SK-N-SH (cell line): Measurements from ENCODE around the gene CORT. TPM values are rescaled to one million over a fixed set of nuclear protein-coding genes. Genes with fewer than 3 reads are reported as not detected.

Experiments used
- CTCF ChIA-PET: fragments of 300-600, 350-600 bp; formaldehyde crosslinking; extraction: SDS; loops from one replicate; lab custom pipeline; 2021; lab: Yijun Ruan, JAX
- POLR2A ChIA-PET: fragments of 350-600 bp; sonication (Branson Sonifier 250); formaldehyde crosslinking; extraction: SDS; loops from one replicate; lab custom pipeline; 2020; ENCODE audit warnings: antibody characterized with exemption, inconsistent platforms; lab: Yijun Ruan, JAX
- DNase-seq: peaks from one replicate; pipeline ENCODE4 v3.0.0; 2012
- H2AFZ ChIP-seq: fragments of 200-600 bp; sonication (generic); 2 replicates; pipeline ENCODE4 v1.8.1; 2016; ENCODE audit warnings: antibody characterized with exemption, mild to moderate bottlenecking, low read depth
- H3F3A ChIP-seq: fragments of 200-600 bp; sonication (generic); replicated peaks from 2 replicates; pipeline ENCODE3; 2016; ENCODE audit warnings: antibody characterized with exemption, mild to moderate bottlenecking; ENCODE audit not compliant: insufficient read depth
- H3K27ac ChIP-seq, 2 experiments: fragments of 200-500 bp in 1 of 2; fragments of 200-600 bp in 1 of 2; sonication (Bioruptor generic) in 1 of 2; sonication (generic), shearing (Covaris generic) in 1 of 2; 2 replicates each; pipeline versions ENCODE4 v1.5.1 to v1.6.1; 2014 to 2016; ENCODE audit warnings: low read depth in 2 of 2, inconsistent platforms in 1 of 2, low read length in 1 of 2, mild to moderate bottlenecking in 1 of 2, mixed read lengths in 1 of 2
- H3K27me3 ChIP-seq: fragments of 200-600 bp; sonication (generic), shearing (Covaris generic); 2 replicates; pipeline ENCODE4 v1.6.1; 2016; ENCODE audit warnings: mixed run types; ENCODE audit not compliant: insufficient read depth
- H3K36me3 ChIP-seq, 2 experiments: fragments of 200-500 bp in 1 of 2; fragments of 200-600 bp in 1 of 2; sonication (Bioruptor generic) in 1 of 2; sonication (generic) in 1 of 2; replicated peaks in 1 of 2; 2 replicates each; pipeline versions ENCODE3 to v1.5.1; 2014 to 2016; ENCODE audit warnings: low read length in 1 of 2, mild to moderate bottlenecking in 1 of 2; ENCODE audit not compliant: insufficient read depth in 2 of 2, control insufficient read depth in 1 of 2
- H3K4me1 ChIP-seq, 2 experiments: fragments of 200-500 bp in 1 of 2; fragments of 200-600 bp in 1 of 2; sonication (Bioruptor generic) in 1 of 2; sonication (generic), shearing (Covaris generic) in 1 of 2; 2 replicates each; pipeline versions ENCODE4 v1.5.1 to v1.6.1; 2014 to 2016; ENCODE audit warnings: low read depth in 1 of 2, low read length in 1 of 2, mixed run types in 1 of 2; ENCODE audit not compliant: insufficient read depth in 2 of 2, control insufficient read depth in 1 of 2
- H3K4me2 ChIP-seq: fragments of 200-600 bp; sonication (generic), shearing (Covaris generic); 2 replicates; pipeline ENCODE4 v1.6.1; 2017; ENCODE audit warnings: mixed run types
- H3K4me3 ChIP-seq, 2 experiments: fragments of 200-500 bp in 1 of 2; fragments of 200-600 bp in 1 of 2; sonication (Bioruptor generic) in 1 of 2; sonication (generic), shearing (Covaris generic) in 1 of 2; 2 replicates each; pipeline versions ENCODE4 v1.5.1 to v1.8.1; 2014 to 2016; ENCODE audit warnings: low read depth in 2 of 2, inconsistent platforms in 1 of 2, low read length in 1 of 2, mild to moderate bottlenecking in 1 of 2, mixed read lengths in 1 of 2, moderate library complexity in 1 of 2
- H3K79me2 ChIP-seq: fragments of 200-600 bp; sonication (generic); 2 replicates; pipeline ENCODE4 v1.8.1; 2017; ENCODE audit warnings: mild to moderate bottlenecking; ENCODE audit not compliant: insufficient read depth
- H3K9ac ChIP-seq: fragments of 200-600 bp; sonication (generic); 2 replicates; pipeline ENCODE4 v1.6.1; 2017; ENCODE audit warnings: mixed run types
- H3K9me2 ChIP-seq: fragments of 200-600 bp; sonication (generic); 2 replicates; pipeline ENCODE4 v1.6.1; 2017; ENCODE audit warnings: mixed run types
- H3K9me3 ChIP-seq: fragments of 200-600 bp; sonication (generic); 2 replicates; pipeline ENCODE4 v1.6.1; 2017; ENCODE audit warnings: mixed run types, mild to moderate bottlenecking, moderate library complexity
- H4K20me1 ChIP-seq: fragments of 200-600 bp; sonication (generic); 2 replicates; pipeline ENCODE4 v1.6.1; 2017; ENCODE audit warnings: mild to moderate bottlenecking, mixed run types; ENCODE audit not compliant: insufficient read depth
- EP300 ChIP-seq, 2 experiments: IDR thresholded peaks; 2 replicates each; pipeline versions ENCODE4 v1.4.0 to v1.6.1; 2012; ENCODE audit warnings: borderline replicate concordance in 1 of 2, low read depth in 1 of 2, low read length in 1 of 2
- FOSL2 ChIP-seq: IDR thresholded peaks from 2 replicates; pipeline ENCODE4 v1.4.0; 2012; ENCODE audit warnings: low read depth, mild to moderate bottlenecking, moderate library complexity, borderline replicate concordance
- GABPA ChIP-seq: IDR thresholded peaks from 2 replicates; pipeline ENCODE4 v1.4.0; 2012; ENCODE audit warnings: low read depth, mild to moderate bottlenecking
- GATA2 ChIP-seq: sonication (generic); formaldehyde crosslinking; IDR thresholded peaks from 2 replicates; pipeline ENCODE4 v1.5.0; 2020; ENCODE audit warnings: mild to moderate bottlenecking, missing genetic modification reagents
- IRF3 ChIP-seq: fragments of 150-350 bp; IDR thresholded peaks from 2 replicates; pipeline ENCODE4 v1.6.1; 2016; ENCODE audit warnings: mild to moderate bottlenecking, low read depth, low read length
- MAX ChIP-seq: IDR thresholded peaks from 2 replicates; pipeline ENCODE4 v1.4.0; 2012; ENCODE audit warnings: low read depth
- MEF2A ChIP-seq: IDR thresholded peaks from 2 replicates; pipeline ENCODE4 v1.4.0; 2012; ENCODE audit warnings: low read depth, borderline replicate concordance
- MXI1 ChIP-seq: IDR thresholded peaks from 2 replicates; pipeline ENCODE4 v1.6.1; 2012; ENCODE audit warnings: mild to moderate bottlenecking, low read depth, low read length, improper control_type of control experiment
- NRF1 ChIP-seq: IDR thresholded peaks from 2 replicates; pipeline ENCODE4 v1.6.1; 2012; ENCODE audit warnings: low read depth, mild to moderate bottlenecking, low read length
- PBX3 ChIP-seq: IDR thresholded peaks from 2 replicates; pipeline ENCODE4; 2012
- POLR2AphosphoS5 ChIP-seq: IDR thresholded peaks from 2 replicates; pipeline ENCODE4 v1.6.1; 2012; ENCODE audit warnings: low read depth, low read length
- RCOR1 ChIP-seq: fragments of 150-350 bp; IDR thresholded peaks from 2 replicates; pipeline ENCODE4 v1.6.1; 2017; ENCODE audit warnings: antibody characterized with exemption, low read length
- REST ChIP-seq: IDR thresholded peaks from 2 replicates; pipeline ENCODE4 v1.6.1; 2012; ENCODE audit warnings: mild to moderate bottlenecking, low read depth, low read length, moderate library complexity
- RFX5 ChIP-seq: IDR thresholded peaks from 2 replicates; pipeline ENCODE4 v1.6.1; 2012; ENCODE audit warnings: mild to moderate bottlenecking, improper control_type of control experiment, low read length
- SIN3A ChIP-seq: IDR thresholded peaks from 2 replicates; pipeline ENCODE4 v1.6.1; 2012; ENCODE audit warnings: low read depth, mild to moderate bottlenecking, low read length, moderate library complexity, borderline replicate concordance
- TCF12 ChIP-seq: IDR thresholded peaks from 2 replicates; pipeline ENCODE4 v1.4.0; 2012
- USF2 ChIP-seq: fragments of 150-350 bp; IDR thresholded peaks from 2 replicates; pipeline ENCODE4 v1.6.1; 2017; ENCODE audit warnings: antibody characterized with exemption, low read length, low read depth, borderline replicate concordance
- YY1 ChIP-seq: IDR thresholded peaks from 2 replicates; pipeline ENCODE4 v1.4.0; 2012; ENCODE audit warnings: low read depth, mild to moderate bottlenecking
- WGBS: methylation state at CpG from one replicate; pipeline ENCODE4 v1.1.6; 2017; ENCODE audit warnings: low lambda C conversion rate; 5-methylcytosine and 5-hydroxymethylcytosine counted together
- polyA plus RNA-seq, 3 experiments: library from polyadenylated mRNA; depleted of rRNA; stranded (reverse); fragments of >200 nt; gene quantifications; 2 replicates each; pipeline ENCODE4 v1.2.3, GENCODE V29; 2012

The CORT gene
- polyA plus RNA-seq, 1 of the 3 experiments (the other 2 are of a cell fraction), result 0.26 TPM

- H2AFZ ChIP-seq, result no peak overlapping the region
- H3K27me3 ChIP-seq, result no peaks in the 10 kb centered on the region
- H3K9me2 ChIP-seq, result no peaks in the 10 kb centered on the region
- no peak for TF ChIP-seq EP300 (IDR thresholded peaks at IDR 0.05; ENCODE audit: borderline replicate concordance in 1 of 2, low read depth in 1 of 2, low read length in 1 of 2)
- TF ChIP-seq USF2, result no peak
- TF ChIP-seq RFX5, result no peak
- TF ChIP-seq GATA2 (CRISPR knock-in tag), result no peak
- TF ChIP-seq MXI1, result no peak
- TF ChIP-seq REST, result no peak
- TF ChIP-seq POLR2AphosphoS5, result no peak
- H3K36me3 ChIP-seq, result peaks cover 4 to 13% of the 10 kb centered on the region in 2 experiments
- POLR2A ChIA-PET, result interaction anchor here (0.6 kb wide), 1 partner anchor 11 kb away, joined by 3 read pairs; no protein-coding TSS in a partner anchor
- 94% methylated on average over 14 of the region's 14 CpGs for WGBS
- CTCF ChIA-PET, result interaction anchor here (0.6 to 11.5 kb wide), 10 partner anchors 10 to 1661 kb away, joined by 3 to 203 read pairs (median 10); partner anchors contain the start of gene CENPS
- no peak overlapping the region for H3K27ac ChIP-seq
- H3K79me2 ChIP-seq, result peaks cover 74% of the 10 kb centered on the region
- peaks cover 13% of the 10 kb centered on the region; the same call in 1 of the 2 replicates for H4K20me1 ChIP-seq
- H3F3A ChIP-seq, result peaks cover 3% of the 10 kb centered on the region
- H3K9me3 ChIP-seq, result no peaks in the 10 kb centered on the region
- no peak for DNase-seq
- no peak overlapping the region for H3K9ac ChIP-seq
- H3K4me1 ChIP-seq, result peaks cover 0 to 10% of the 10 kb centered on the region in 2 experiments; a peak in 1 of 4 replicates
- no peak overlapping the region for H3K4me2 ChIP-seq
- H3K4me3 ChIP-seq, result no peak overlapping the region
Measured at GRCh38 chr1:10495952-10496351, 46.1 kb downstream of the CORT start.

GRCh38 chr1:10497109-10497508, 47.3 kb downstream of the CORT start:
- ChIA-PET CTCF (interaction anchor here (1.1 to 11.5 kb wide), 5 partner anchors 9 to 370 kb away, joined by 3 to 203 read pairs (median 4); partner anchors contain the start of gene CENPS), POLR2A (no interaction called here)
- H3K9me3 ChIP-seq, result no peaks in the 10 kb centered on the region
- no peaks in the 10 kb centered on the region for H3K9me2 ChIP-seq
- no peak overlapping the region for H2AFZ ChIP-seq
- no peak overlapping the region for H3K4me2 ChIP-seq
- no peak for TF ChIP-seq SIN3A
- TF ChIP-seq GABPA, result no peak
- TF ChIP-seq FOSL2, result no peak
- TF ChIP-seq RCOR1, result no peak
- TF ChIP-seq PBX3, result no peak
- TF ChIP-seq POLR2AphosphoS5, result no peak
- TF ChIP-seq MAX, result no peak
- no peak for TF ChIP-seq NRF1
- no peak for TF ChIP-seq YY1
- TF ChIP-seq GATA2 (CRISPR knock-in tag), result no peak
- TF ChIP-seq TCF12, result no peak
- no peak for TF ChIP-seq IRF3
- no peak for TF ChIP-seq RFX5
- TF ChIP-seq MEF2A, result no peak
- no peak overlapping the region for H3K9ac ChIP-seq
- H3K27ac ChIP-seq, result no peak overlapping the region
- H3K4me1 ChIP-seq, result peaks cover 0 to 10% of the 10 kb centered on the region in 2 experiments; a peak in 1 of 4 replicates
- peaks cover 4 to 13% of the 10 kb centered on the region in 2 experiments for H3K36me3 ChIP-seq
- H3K4me3 ChIP-seq, result no peak overlapping the region
- peaks cover 2% of the 10 kb centered on the region for H3F3A ChIP-seq
- DNase-seq, result no peak
- 92% methylated on average over 7 of the region's 7 CpGs for WGBS
- H3K27me3 ChIP-seq, result no peaks in the 10 kb centered on the region
- peaks cover 64% of the 10 kb centered on the region for H3K79me2 ChIP-seq
- H4K20me1 ChIP-seq, result peaks cover 13% of the 10 kb centered on the region; the same call in 1 of the 2 replicates
